AG04449 (cell line): Measurements from ENCODE around the gene CD8B.
"Not testable (repeated sequence)": the region's sequence is repeated elsewhere in the genome, so short reads cannot be mapped to it uniquely, and the experiment has no call there.

ENCODE experiments used
- CTCF ChIA-PET: fragments of 350-600 bp; formaldehyde crosslinking; extraction: SDS; loops from one replicate; lab custom pipeline; 2021; ENCODE audit warnings: antibody characterized with exemption; lab: Yijun Ruan, JAX
- POLR2A ChIA-PET: fragments of 400-600, 350-600 bp; formaldehyde crosslinking; extraction: SDS; loops from one replicate; lab custom pipeline; 2020; ENCODE audit warnings: antibody characterized with exemption, inconsistent platforms; lab: Yijun Ruan, JAX
- DNase-seq: peaks from one replicate; pipeline ENCODE4 v3.0.0-alpha.2; 2010; ENCODE audit warnings: low read depth, low spot score
- H3K4me3 ChIP-seq: 2 replicates; pipeline ENCODE4 v1.5.1; 2011; ENCODE audit warnings: low read depth, mild to moderate bottlenecking, control low read depth, low read length

Gene CD8B

GRCh38 chr2:86861628-86862379 lies at the start of gene CD8B:
TSS of gene CD8B (minus strand) at chr2:86861886. CDS start at chr2:86861865, 21 bp downstream.
- H3K4me3 ChIP-seq, POLR2A ChIA-PET, CTCF ChIA-PET, DNase-seq: not testable (repeated sequence)

- CTCF ChIA-PET, H3K4me3 ChIP-seq, DNase-seq, POLR2A ChIA-PET: not testable (repeated sequence)
Measured at GRCh38 chr2:86905868-86906267, 44.2 kb upstream of the CD8B start.

GRCh38 chr2:86900687-86901086 lies 39.0 kb upstream of the CD8B start:
- H3K4me3 ChIP-seq, POLR2A ChIA-PET, CTCF ChIA-PET, DNase-seq: not testable (repeated sequence)

- CTCF ChIA-PET, H3K4me3 ChIP-seq, DNase-seq, POLR2A ChIA-PET: not testable (repeated sequence)
Measured at GRCh38 chr2:86886026-86886425, 24.3 kb upstream of the CD8B start.

GRCh38 chr2:86882865-86883264 lies 21.2 kb upstream of the CD8B start:
- DNase-seq, POLR2A ChIA-PET, CTCF ChIA-PET, H3K4me3 ChIP-seq: not testable (repeated sequence)

- CTCF ChIA-PET, DNase-seq, POLR2A ChIA-PET, H3K4me3 ChIP-seq: not testable (repeated sequence)
Measured at GRCh38 chr2:86882118-86882665, 20.5 kb upstream of the CD8B start.

GRCh38 chr2:86878986-86879385 lies 17.3 kb upstream of the CD8B start:
- CTCF ChIA-PET, DNase-seq, POLR2A ChIA-PET, H3K4me3 ChIP-seq: not testable (repeated sequence)

GRCh38 chr2:86870941-86871340 lies 9.3 kb upstream of the CD8B start:
- DNase-seq, H3K4me3 ChIP-seq, CTCF ChIA-PET, POLR2A ChIA-PET: not testable (repeated sequence)

- DNase-seq, H3K4me3 ChIP-seq, CTCF ChIA-PET, POLR2A ChIA-PET: not testable (repeated sequence)
Measured at GRCh38 chr2:86868895-86869468, 7.3 kb upstream of the CD8B start.

- POLR2A ChIA-PET, CTCF ChIA-PET: not testable (repeated sequence)
Measured at GRCh38 chr2:86862380-86862703, 656 bp upstream of the CD8B start.

GRCh38 chr2:86861175-86861574 lies 511 bp downstream of the CD8B start:
- H3K4me3 ChIP-seq, CTCF ChIA-PET, POLR2A ChIA-PET, DNase-seq: not testable (repeated sequence)

More at GRCh38 chr2:86862380-86862703, 656 bp upstream of the CD8B start:
- not testable (repeated sequence) for H3K4me3 ChIP-seq, DNase-seq

- H3K4me3 ChIP-seq, CTCF ChIA-PET, DNase-seq, POLR2A ChIA-PET: not testable (repeated sequence)
Measured at GRCh38 chr2:86860573-86860972, 1.1 kb downstream of the CD8B start.

GRCh38 chr2:86857688-86858087 lies 4.0 kb downstream of the CD8B start:
- H3K4me3 ChIP-seq, POLR2A ChIA-PET, CTCF ChIA-PET, DNase-seq: not testable (repeated sequence)

- H3K4me3 ChIP-seq, POLR2A ChIA-PET, DNase-seq, CTCF ChIA-PET: not testable (repeated sequence)
Measured at GRCh38 chr2:86856498-86856897, 5.2 kb downstream of the CD8B start.

- DNase-seq, CTCF ChIA-PET, POLR2A ChIA-PET, H3K4me3 ChIP-seq: not testable (repeated sequence)
Measured at GRCh38 chr2:86855981-86856380, 5.7 kb downstream of the CD8B start.

GRCh38 chr2:86851581-86851980 lies 10.1 kb downstream of the CD8B start:
- H3K4me3 ChIP-seq, DNase-seq, POLR2A ChIA-PET, CTCF ChIA-PET: not testable (repeated sequence)

GRCh38 chr2:86842607-86843234 lies 19.0 kb downstream of the CD8B start:
- H3K4me3 ChIP-seq, CTCF ChIA-PET, POLR2A ChIA-PET: not testable (repeated sequence)

More at GRCh38 chr2:86842607-86843234, 19.0 kb downstream of the CD8B start:
- DNase-seq: not testable (repeated sequence)
